A673 (cell line): ENCODE data around the gene KIRREL3.

Experiments
- EZH2 ChIP-seq: fragments of 200-600 bp; sonication (generic); IDR thresholded peaks from 2 replicates; pipeline ENCODE4 v1.6.1; 2017; ENCODE audit warnings: borderline replicate concordance, low read depth, mild to moderate bottlenecking, mixed read lengths, antibody characterized with exemption, low read length; ENCODE audit not compliant: poor library complexity, severe bottlenecking
- TF ChIP-seq, protein P1 (sequence below): fragments of 300-800, 200-600 bp; sonication (generic); conservative IDR thresholded peaks from 2 replicates; pipeline ENCODE4 v1.5.1; 2017; ENCODE audit warnings: low read depth, mild to moderate bottlenecking, antibody characterized with exemption, low read length, moderate library complexity, mixed read lengths

DNA sequence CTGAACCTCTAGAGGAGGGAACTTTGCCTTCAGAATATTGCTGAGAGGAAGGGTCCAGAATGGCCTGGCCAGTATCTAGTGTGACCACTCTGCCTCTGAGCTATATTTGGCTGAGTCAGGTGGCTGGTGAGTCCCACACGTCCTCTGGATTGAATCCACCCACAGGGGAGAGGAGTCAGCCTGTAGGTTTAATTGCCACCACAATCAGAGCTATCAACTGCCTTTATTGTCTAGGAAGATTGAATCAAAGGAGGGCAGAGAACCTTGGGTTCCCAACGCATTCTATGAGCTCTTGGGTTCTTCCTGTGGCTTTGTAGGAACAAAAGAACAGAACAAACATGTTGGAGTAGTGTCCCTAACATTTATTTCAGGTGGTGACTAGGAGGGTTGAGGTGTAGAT is 577.4 kb downstream of the KIRREL3 start:
- TF ChIP-seq, protein P1, sequence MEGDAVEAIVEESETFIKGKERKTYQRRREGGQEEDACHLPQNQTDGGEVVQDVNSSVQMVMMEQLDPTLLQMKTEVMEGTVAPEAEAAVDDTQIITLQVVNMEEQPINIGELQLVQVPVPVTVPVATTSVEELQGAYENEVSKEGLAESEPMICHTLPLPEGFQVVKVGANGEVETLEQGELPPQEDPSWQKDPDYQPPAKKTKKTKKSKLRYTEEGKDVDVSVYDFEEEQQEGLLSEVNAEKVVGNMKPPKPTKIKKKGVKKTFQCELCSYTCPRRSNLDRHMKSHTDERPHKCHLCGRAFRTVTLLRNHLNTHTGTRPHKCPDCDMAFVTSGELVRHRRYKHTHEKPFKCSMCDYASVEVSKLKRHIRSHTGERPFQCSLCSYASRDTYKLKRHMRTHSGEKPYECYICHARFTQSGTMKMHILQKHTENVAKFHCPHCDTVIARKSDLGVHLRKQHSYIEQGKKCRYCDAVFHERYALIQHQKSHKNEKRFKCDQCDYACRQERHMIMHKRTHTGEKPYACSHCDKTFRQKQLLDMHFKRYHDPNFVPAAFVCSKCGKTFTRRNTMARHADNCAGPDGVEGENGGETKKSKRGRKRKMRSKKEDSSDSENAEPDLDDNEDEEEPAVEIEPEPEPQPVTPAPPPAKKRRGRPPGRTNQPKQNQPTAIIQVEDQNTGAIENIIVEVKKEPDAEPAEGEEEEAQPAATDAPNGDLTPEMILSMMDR, result no peak
- no peak for TF ChIP-seq EZH2
